Stimulated activated CD4-positive, alpha-beta T cell treated with anti-CD3 and anti-CD28 coated beads, TNF-alpha, amount 100 ng/mL, for 24 hours (primary cell): ENCODE measurements around the gene TNFRSF19.

Experiments
- DNase-seq, 3 experiments: peaks; one replicate each; pipeline ENCODE4 v3.0.0-alpha.2; 2020; ENCODE audit warnings: low read depth in 3 of 3

The TNFRSF19 gene

GRCh38 chr13:23608138-23608537 lies 37.9 kb downstream of the TNFRSF19 start:
- no peak for DNase-seq

GRCh38 chr13:23608701-23609413 lies 38.6 kb downstream of the TNFRSF19 start:
- no peak for DNase-seq

- no peak for DNase-seq
Observed at GRCh38 chr13:23609414-23609760, 39.2 kb downstream of the TNFRSF19 start.

GRCh38 chr13:23609874-23610576 lies 39.8 kb downstream of the TNFRSF19 start:
- DNase-seq: no peak

GRCh38 chr13:23610966-23611491 lies 40.8 kb downstream of the TNFRSF19 start:
- DNase-seq: no peak

- no peak for DNase-seq
Observed at GRCh38 chr13:23612182-23612581, 42.0 kb downstream of the TNFRSF19 start.

GRCh38 chr13:23612731-23613130 lies 42.5 kb downstream of the TNFRSF19 start:
- no peak for DNase-seq

GRCh38 chr13:23613596-23613995 lies 43.4 kb downstream of the TNFRSF19 start:
- DNase-seq: no peak

- no peak for DNase-seq
Observed at GRCh38 chr13:23615395-23616081, 45.3 kb downstream of the TNFRSF19 start.

GRCh38 chr13:23616228-23616627 lies 46.0 kb downstream of the TNFRSF19 start:
- DNase-seq: no peak

- no peak for DNase-seq
Observed at GRCh38 chr13:23617551-23618024, 47.4 kb downstream of the TNFRSF19 start.

- no peak for DNase-seq
Observed at GRCh38 chr13:23618341-23618740, 48.1 kb downstream of the TNFRSF19 start.

- DNase-seq: no peak
Observed at GRCh38 chr13:23619068-23619855, 49.0 kb downstream of the TNFRSF19 start.

- no peak for DNase-seq
Observed at GRCh38 chr13:23620211-23620610, 50.0 kb downstream of the TNFRSF19 start.

GRCh38 chr13:23620613-23621315 lies 50.6 kb downstream of the TNFRSF19 start:
- DNase-seq: no peak

GRCh38 chr13:23621316-23621645 lies 51.1 kb downstream of the TNFRSF19 start:
- DNase-seq: no peak

GRCh38 chr13:23622985-23623384 lies 52.8 kb downstream of the TNFRSF19 start:
- no peak for DNase-seq

GRCh38 chr13:23623394-23623793 lies 53.2 kb downstream of the TNFRSF19 start:
- DNase-seq: no peak

- DNase-seq: no peak
Observed at GRCh38 chr13:23626700-23627099, 56.5 kb downstream of the TNFRSF19 start.

GRCh38 chr13:23627410-23627809 lies 57.2 kb downstream of the TNFRSF19 start:
- DNase-seq: no peak

- DNase-seq: no peak
Observed at GRCh38 chr13:23628250-23628649, 58.0 kb downstream of the TNFRSF19 start.
